ENCODE results near the gene EDAR.

The EDAR gene

GRCh38 chr2:108965540-108966289, 23.3 kb downstream of the EDAR start:
- DNase-seq, result peak; percentile 46

GRCh38 chr2:108963057-108963456, 26.0 kb downstream of the EDAR start:
- no peak for DNase-seq

- DNase-seq, result no peak
These were observed 27.2 kb downstream of the EDAR start for GRCh38 chr2:108961796-108962195.

- no peak for DNase-seq
These were observed 29.0 kb downstream of the EDAR start for GRCh38 chr2:108960006-108960405.

- no peak for DNase-seq
These were observed 29.6 kb downstream of the EDAR start for GRCh38 chr2:108959401-108959800.

- DNase-seq, result no peak
These were observed 30.2 kb downstream of the EDAR start for GRCh38 chr2:108958632-108959341.

GRCh38 chr2:108958002-108958401, 31.0 kb downstream of the EDAR start:
- DNase-seq, result no peak

GRCh38 chr2:108956375-108956774, 32.6 kb downstream of the EDAR start:
- DNase-seq, result no peak

GRCh38 chr2:108950369-108951135, 38.5 kb downstream of the EDAR start:
- DNase-seq, result no peak

- no peak for DNase-seq
These were observed 39.4 kb downstream of the EDAR start for GRCh38 chr2:108949316-108950239.

- no peak for DNase-seq
These were observed 41.6 kb downstream of the EDAR start for GRCh38 chr2:108947271-108947907.

GRCh38 chr2:108946442-108946841, 42.6 kb downstream of the EDAR start:
- no peak for DNase-seq

GRCh38 chr2:108945969-108946368, 43.1 kb downstream of the EDAR start:
- DNase-seq, result no peak

- DNase-seq, result no peak
These were observed 44.3 kb downstream of the EDAR start for GRCh38 chr2:108944601-108945331.

- DNase-seq, result no peak
These were observed 45.3 kb downstream of the EDAR start for GRCh38 chr2:108943751-108944150.

GRCh38 chr2:108942888-108943287, 46.1 kb downstream of the EDAR start:
- no peak for DNase-seq

GRCh38 chr2:108942231-108942825, 46.7 kb downstream of the EDAR start:
- no peak for DNase-seq

GRCh38 chr2:108941767-108942166, 47.3 kb downstream of the EDAR start:
- DNase-seq, result no peak

GRCh38 chr2:108941161-108941665, 47.8 kb downstream of the EDAR start:
- DNase-seq, result no peak

GRCh38 chr2:108940156-108940555, 48.9 kb downstream of the EDAR start:
- DNase-seq, result no peak

Data from stimulated activated CD4-positive, alpha-beta T cell treated with anti-CD3 and anti-CD28 coated beads, Interleukin-15, amount 100 ng/mL, for 24 hours (primary cell).